Body of pancreas (tissue), 4 donors: ENCODE results near the gene NCCRP1. TPM values are rescaled to one million over a fixed set of nuclear protein-coding genes. Genes with fewer than 3 reads are reported as not detected.

Experiments
- ATAC-seq: fragments of 150-250 bp; one replicate; pipeline ENCODE4 v1.9.1; 2016
- DNase-seq, 4 donors: peaks; one replicate each; pipeline ENCODE4 v3.0.0-alpha.2; 2019
- H3K27ac ChIP-seq, 4 donors: fragments of 200-600 bp; sonication (generic); 1 replicate in 3 of 4; 2 replicates in 1 of 4; pipeline versions ENCODE4 v1.5.1 to v1.6.1; 2016 to 2019; ENCODE audit warnings: mild to moderate bottlenecking in 1 of 4, mixed read lengths in 1 of 4, moderate library complexity in 1 of 4
- H3K27me3 ChIP-seq, 2 donors: fragments of 200-600 bp; sonication (generic); one replicate each; pipeline ENCODE4 v1.6.0; 2016; ENCODE audit warnings: mild to moderate bottlenecking in 1 of 2
- H3K36me3 ChIP-seq, 2 donors: fragments of 200-600 bp; sonication (generic); replicated peaks in 1 of 2; 2 replicates each; pipeline ENCODE4 v1.5.1; 2016; ENCODE audit warnings: low read depth in 2 of 2; ENCODE audit not compliant: insufficient read depth in 1 of 2
- H3K4me1 ChIP-seq: fragments of 200-600 bp; sonication (generic); one replicate; pipeline ENCODE4 v1.6.0; 2016
- H3K4me3 ChIP-seq, 2 donors: fragments of 200-600 bp; sonication (generic); 1 replicate in 1 of 2; 2 replicates in 1 of 2; pipeline ENCODE4 v1.5.1; 2016 to 2019
- H3K9me3 ChIP-seq, 3 donors: fragments of 200-600 bp; sonication (generic); 1 replicate in 2 of 3; 2 replicates in 1 of 3; pipeline ENCODE4 v1.5.1; 2016
- POLR2A ChIP-seq, 3 donors: fragments of 450-650 bp; IDR thresholded peaks; one replicate each; pipeline ENCODE4 v1.6.1; 2016; ENCODE audit warnings: antibody characterized with exemption in 3 of 3, mild to moderate bottlenecking in 2 of 3
- WGBS, 2 donors: methylation state at CpG; one replicate each; pipeline ENCODE4 v1.1.5; 2017; 5-methylcytosine and 5-hydroxymethylcytosine counted together
- intact Hi-C: fragments of 100-400 bp; cut with DNase I; formaldehyde crosslinking; loops from one replicate; pipeline ENCODE4 v1.15.1; 2023
- total RNA-seq, 2 donors: library from RNA; depleted of rRNA; stranded (reverse); fragments of >200 nt; gene quantifications; one replicate each; pipeline ENCODE4 v1.1.0, GENCODE V29; 2016
- TF ChIP-seq, protein P1 (sequence below), 7 experiments: fragments of 450-650 bp in 4 of 7; fragments of 200-600 bp in 3 of 7; sonication (generic) in 3 of 7; IDR thresholded peaks; one replicate each; pipeline ENCODE4 v1.5.1; 2016 to 2019; ENCODE audit warnings: antibody characterized with exemption in 7 of 7

Gene NCCRP1
- total RNA-seq, 2 donors from 2014 or later: 0.66 to 7.8 TPM

DNA sequence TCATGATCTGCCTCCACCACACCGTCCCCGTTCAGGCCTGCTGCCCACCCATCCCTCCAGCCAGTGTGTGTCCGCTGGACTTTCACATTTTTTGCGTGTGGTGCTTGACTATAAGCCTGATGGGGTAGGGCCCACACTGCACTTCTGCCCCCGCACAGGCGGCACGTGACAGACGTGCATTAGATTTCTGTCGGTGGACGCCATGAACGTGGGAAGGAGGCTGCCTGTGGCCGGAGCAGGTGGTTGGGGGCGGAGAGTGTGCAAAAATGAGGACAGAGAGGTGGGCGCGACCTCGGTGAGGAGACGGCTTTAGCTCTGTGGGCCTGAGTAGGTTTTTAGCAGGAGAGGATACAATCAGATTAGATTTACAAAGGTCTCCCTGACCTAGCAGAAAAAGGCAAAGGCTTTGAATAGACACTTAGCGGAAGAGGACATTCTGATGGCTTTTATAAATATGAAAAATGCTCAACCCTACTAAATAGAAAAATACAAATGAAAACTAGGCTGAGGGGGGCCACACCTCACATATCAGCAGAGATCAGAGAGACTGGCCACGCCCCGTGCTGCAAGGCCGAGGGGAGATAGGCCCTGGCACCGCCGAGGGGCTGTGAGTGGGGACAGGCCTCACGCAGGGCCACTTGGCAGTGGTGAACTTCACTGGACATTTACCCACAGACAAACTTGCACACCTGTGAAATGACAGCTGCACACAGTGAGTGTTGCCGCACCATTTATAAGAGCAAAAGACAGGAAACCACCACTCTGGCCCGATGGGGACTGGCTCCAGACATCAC lies 45.8 kb upstream of the NCCRP1 start:
- ATAC-seq (no peak), DNase-seq (no peak)
- H3K4me3 ChIP-seq: no peak overlapping the region
- no peaks in the 10 kb centered on the region for H3K27me3 ChIP-seq
- 68 to 72% methylated on average over 26 of the region's 26 CpGs for WGBS, 2 donors
- no peaks in the 10 kb centered on the region for H3K9me3 ChIP-seq
- H3K4me1 ChIP-seq: peaks cover 38% of the 10 kb centered on the region
- no peak overlapping the region for H3K27ac ChIP-seq
- intact Hi-C loops: no loop called here
- no peaks in the 10 kb centered on the region for H3K36me3 ChIP-seq
- TF ChIP-seq, protein P1, sequence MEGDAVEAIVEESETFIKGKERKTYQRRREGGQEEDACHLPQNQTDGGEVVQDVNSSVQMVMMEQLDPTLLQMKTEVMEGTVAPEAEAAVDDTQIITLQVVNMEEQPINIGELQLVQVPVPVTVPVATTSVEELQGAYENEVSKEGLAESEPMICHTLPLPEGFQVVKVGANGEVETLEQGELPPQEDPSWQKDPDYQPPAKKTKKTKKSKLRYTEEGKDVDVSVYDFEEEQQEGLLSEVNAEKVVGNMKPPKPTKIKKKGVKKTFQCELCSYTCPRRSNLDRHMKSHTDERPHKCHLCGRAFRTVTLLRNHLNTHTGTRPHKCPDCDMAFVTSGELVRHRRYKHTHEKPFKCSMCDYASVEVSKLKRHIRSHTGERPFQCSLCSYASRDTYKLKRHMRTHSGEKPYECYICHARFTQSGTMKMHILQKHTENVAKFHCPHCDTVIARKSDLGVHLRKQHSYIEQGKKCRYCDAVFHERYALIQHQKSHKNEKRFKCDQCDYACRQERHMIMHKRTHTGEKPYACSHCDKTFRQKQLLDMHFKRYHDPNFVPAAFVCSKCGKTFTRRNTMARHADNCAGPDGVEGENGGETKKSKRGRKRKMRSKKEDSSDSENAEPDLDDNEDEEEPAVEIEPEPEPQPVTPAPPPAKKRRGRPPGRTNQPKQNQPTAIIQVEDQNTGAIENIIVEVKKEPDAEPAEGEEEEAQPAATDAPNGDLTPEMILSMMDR (IDR thresholded peaks at IDR 0.05): no peak
- TF ChIP-seq POLR2A (IDR thresholded peaks at IDR 0.05): no peak

- Histone ChIP-seq H3K27me3 (no peaks in the 10 kb centered on the region), H3K9me3 (no peaks in the 10 kb centered on the region), H3K4me1 (peaks cover 38% of the 10 kb centered on the region), H3K4me3 (no peak overlapping the region), H3K36me3 (no peaks in the 10 kb centered on the region), H3K27ac (no peak overlapping the region)
- intact Hi-C loops: no loop called here
- 88 to 95% methylated on average over 10 of the region's 10 CpGs for whole genome bisulfite sequencing, 2 donors
- no peak for ATAC-seq
- no peak for DNase-seq
- no peak for TF ChIP-seq POLR2A (IDR thresholded peaks at IDR 0.05)
- TF ChIP-seq, protein P1 (IDR thresholded peaks at IDR 0.05): no peak
These were observed 44.7 kb upstream of the NCCRP1 start for GRCh38 chr19:39152066-39152465.

GRCh38 chr19:39154100-39154628 lies 42.6 kb upstream of the NCCRP1 start:
- no peaks in the 10 kb centered on the region for H3K27me3 ChIP-seq
- ATAC-seq (peak; percentile 7), DNase-seq (peak in 1 of 4 donors; percentile 11)
- WGBS, 2 donors: 39 to 42% methylated on average over 13 of the region's 13 CpGs
- H3K27ac ChIP-seq: peak overlapping the region; percentile 68 to 87 (median 81)
- intact Hi-C loops: no loop called here
- H3K9me3 ChIP-seq: no peaks in the 10 kb centered on the region
- H3K36me3 ChIP-seq: no peaks in the 10 kb centered on the region
- H3K4me1 ChIP-seq: peaks cover 53% of the 10 kb centered on the region
- H3K4me3 ChIP-seq: no peak overlapping the region
- TF ChIP-seq POLR2A (IDR thresholded peaks at IDR 0.05): no peak
- TF ChIP-seq, protein P1 (IDR thresholded peaks at IDR 0.05): no peak

DNA sequence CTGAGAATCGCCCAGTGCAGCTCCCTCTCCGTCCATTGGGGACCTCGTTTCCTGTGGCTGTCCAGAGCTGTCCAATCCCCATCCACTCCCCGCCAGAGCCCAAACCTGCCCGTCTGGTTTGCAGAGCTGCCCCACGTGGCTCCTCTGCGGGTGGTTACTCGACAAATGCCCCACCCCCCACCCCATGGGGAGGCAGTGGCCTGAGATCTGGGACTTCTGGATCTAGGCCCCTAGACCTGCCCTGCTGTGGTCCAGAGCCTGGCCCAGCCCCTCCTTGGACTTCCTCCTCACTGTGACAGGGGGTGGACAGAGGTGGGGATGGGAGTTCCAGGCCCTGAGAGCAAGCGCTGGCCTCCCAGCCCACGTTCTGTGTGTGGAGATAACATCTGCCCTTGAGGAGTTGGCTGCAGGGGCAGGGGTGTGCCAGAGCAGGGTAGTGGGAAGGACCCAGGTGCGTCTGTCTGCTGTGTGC lies 42.1 kb upstream of the NCCRP1 start:
- WGBS, 2 donors: 5 to 14% methylated on average over 7 to 11 of the region's 11 CpGs
- intact Hi-C loops: no loop called here
- DNase-seq (peak; percentile 87 to 92 (median 92)), ATAC-seq (peak; percentile 92)
- Histone ChIP-seq H3K9me3 (no peaks in the 10 kb centered on the region), H3K27ac (peak overlapping the region; percentile 68 to 87 (median 81)), H3K4me1 (peaks cover 54% of the 10 kb centered on the region), H3K36me3 (no peaks in the 10 kb centered on the region), H3K4me3 (no peak overlapping the region), H3K27me3 (no peaks in the 10 kb centered on the region)
- TF ChIP-seq, protein P1 (IDR thresholded peaks at IDR 0.05): peak in 4 of 7 experiments; percentile 40 to 58 (median 50)
- no peak for TF ChIP-seq POLR2A (IDR thresholded peaks at IDR 0.05)
